SK-N-SH treated with all-trans-retinoic acid at 6 μM for 48 hours (cell line): ENCODE results near the gene ZBTB9.

Experiments
- ATAC-seq: fragments of 200-7000 bp; cut with Tn5 transposase; 3 replicates; pipeline ENCODE4 v1.9.1; 2020; ENCODE audit warnings: mild to moderate bottlenecking, moderate library complexity
- ARNTL ChIP-seq: fragments of 450-650 bp; formaldehyde crosslinking; IDR thresholded peaks from 2 replicates; pipeline ENCODE4 v1.5.0; 2020; ENCODE audit warnings: low read depth, mild to moderate bottlenecking, moderate library complexity, borderline replicate concordance
- BACH2 ChIP-seq: fragments of 250-450 bp; sonication (Bioruptor Pico); IDR thresholded peaks from 2 replicates; pipeline ENCODE4 v1.9.0; 2021; ENCODE audit warnings: mild to moderate bottlenecking, borderline replicate concordance
- CSDC2 ChIP-seq: fragments of 250-450 bp; sonication (Bioruptor Pico); IDR thresholded peaks from 2 replicates; pipeline ENCODE4 v1.5.0; 2020; ENCODE audit warnings: mild to moderate bottlenecking, moderate library complexity
- ESRRG ChIP-seq: fragments of 250-450 bp; sonication (Bioruptor Pico); IDR thresholded peaks from 2 replicates; pipeline ENCODE4 v1.6.1; 2021; ENCODE audit warnings: mild to moderate bottlenecking
- GLIS3 ChIP-seq: fragments of 250-450 bp; sonication (Bioruptor Pico); IDR thresholded peaks from 2 replicates; pipeline ENCODE4 v1.5.0; 2020; ENCODE audit warnings: mild to moderate bottlenecking, moderate library complexity
- ISL1 ChIP-seq: fragments of 250-450 bp; sonication (Bioruptor Pico); IDR thresholded peaks from 2 replicates; pipeline ENCODE4 v2.1.2; 2022; ENCODE audit warnings: mild to moderate bottlenecking, moderate library complexity
- OSR1 ChIP-seq: fragments of 250-450 bp; sonication (Bioruptor Pico); IDR thresholded peaks from 2 replicates; pipeline ENCODE4 v1.8.0; 2022; ENCODE audit warnings: moderate library complexity, mild to moderate bottlenecking, inconsistent platforms
- PPARA ChIP-seq: fragments of 250-450 bp; sonication (Bioruptor Pico); IDR thresholded peaks from 2 replicates; pipeline ENCODE4 v1.5.0; 2020; ENCODE audit warnings: mild to moderate bottlenecking, borderline replicate concordance
- RARB ChIP-seq: fragments of 250-450 bp; sonication (Bioruptor Pico); IDR thresholded peaks from 2 replicates; pipeline ENCODE4 v1.8.0; 2021; ENCODE audit warnings: mild to moderate bottlenecking, moderate library complexity
- SNAI2 ChIP-seq: fragments of 250-450 bp; sonication (Bioruptor Pico); IDR thresholded peaks from 2 replicates; pipeline ENCODE4 v1.5.0; 2020; ENCODE audit warnings: mild to moderate bottlenecking, moderate library complexity
- TCF4 ChIP-seq: fragments of 250-450 bp; sonication (Bioruptor Pico); IDR thresholded peaks from 2 replicates; pipeline ENCODE4 v1.8.0; 2021; ENCODE audit warnings: mild to moderate bottlenecking, moderate library complexity, borderline replicate concordance
- TOX ChIP-seq: fragments of 250-450 bp; sonication (Bioruptor Pico); IDR thresholded peaks from 2 replicates; pipeline ENCODE4 v1.8.0; 2021; ENCODE audit warnings: mild to moderate bottlenecking, moderate library complexity, borderline replicate concordance
- ZC3H10 ChIP-seq: fragments of 250-450 bp; sonication (Bioruptor Pico); IDR thresholded peaks from 2 replicates; pipeline ENCODE4 v1.5.1; 2021; ENCODE audit warnings: mild to moderate bottlenecking, moderate library complexity
- ZFP3 ChIP-seq: fragments of 250-450 bp; sonication (Bioruptor Pico); IDR thresholded peaks from 2 replicates; pipeline ENCODE4 v1.5.0; 2020; ENCODE audit warnings: mild to moderate bottlenecking, moderate library complexity
- ZFP30 ChIP-seq: fragments of 450-650 bp; formaldehyde crosslinking; IDR thresholded peaks from 2 replicates; pipeline ENCODE4 v1.5.0; 2022; ENCODE audit warnings: mild to moderate bottlenecking, moderate library complexity
- ZNF565 ChIP-seq: fragments of 450-650 bp; formaldehyde crosslinking; conservative IDR thresholded peaks from 2 replicates; pipeline ENCODE4 v1.5.0; 2020; ENCODE audit warnings: low read depth, mild to moderate bottlenecking, moderate library complexity
- ZNF70 ChIP-seq: fragments of 450-650 bp; formaldehyde crosslinking; IDR thresholded peaks from 2 replicates; pipeline ENCODE4 v1.5.0; 2020; ENCODE audit warnings: mild to moderate bottlenecking, moderate library complexity
- ZNF8 ChIP-seq: fragments of 450-650 bp; formaldehyde crosslinking; IDR thresholded peaks from 2 replicates; pipeline ENCODE4 v1.5.0; 2020; ENCODE audit warnings: mild to moderate bottlenecking, moderate library complexity
- TF ChIP-seq, protein P1 (sequence below): fragments of 250-450 bp; sonication (Bioruptor Pico); IDR thresholded peaks from 2 replicates; pipeline ENCODE4 v1.5.1; 2021; ENCODE audit warnings: mild to moderate bottlenecking, moderate library complexity
- TF ChIP-seq, protein P2 (sequence below): fragments of 250-450 bp; sonication (Bioruptor Pico); IDR thresholded peaks from 2 replicates; pipeline ENCODE4 v1.5.1; 2020; ENCODE audit warnings: low read depth, mild to moderate bottlenecking, moderate library complexity
- TF ChIP-seq, protein P3 (sequence below): fragments of 250-450 bp; sonication (Bioruptor Pico); IDR thresholded peaks from 2 replicates; pipeline ENCODE4 v1.5.0; 2020; ENCODE audit warnings: mild to moderate bottlenecking, moderate library complexity
- TF ChIP-seq, protein P4 (sequence below): fragments of 250-450 bp; sonication (Bioruptor Pico); IDR thresholded peaks from 2 replicates; pipeline ENCODE4 v1.8.0; 2020; ENCODE audit warnings: mild to moderate bottlenecking, moderate library complexity, borderline replicate concordance
- TF ChIP-seq, protein P5 (sequence below): fragments of 250-450 bp; sonication (Bioruptor Pico); IDR thresholded peaks from 2 replicates; pipeline ENCODE4 v1.8.0; 2021; ENCODE audit warnings: low read depth, mild to moderate bottlenecking, moderate library complexity, borderline replicate concordance

ZBTB9 gene

DNA sequence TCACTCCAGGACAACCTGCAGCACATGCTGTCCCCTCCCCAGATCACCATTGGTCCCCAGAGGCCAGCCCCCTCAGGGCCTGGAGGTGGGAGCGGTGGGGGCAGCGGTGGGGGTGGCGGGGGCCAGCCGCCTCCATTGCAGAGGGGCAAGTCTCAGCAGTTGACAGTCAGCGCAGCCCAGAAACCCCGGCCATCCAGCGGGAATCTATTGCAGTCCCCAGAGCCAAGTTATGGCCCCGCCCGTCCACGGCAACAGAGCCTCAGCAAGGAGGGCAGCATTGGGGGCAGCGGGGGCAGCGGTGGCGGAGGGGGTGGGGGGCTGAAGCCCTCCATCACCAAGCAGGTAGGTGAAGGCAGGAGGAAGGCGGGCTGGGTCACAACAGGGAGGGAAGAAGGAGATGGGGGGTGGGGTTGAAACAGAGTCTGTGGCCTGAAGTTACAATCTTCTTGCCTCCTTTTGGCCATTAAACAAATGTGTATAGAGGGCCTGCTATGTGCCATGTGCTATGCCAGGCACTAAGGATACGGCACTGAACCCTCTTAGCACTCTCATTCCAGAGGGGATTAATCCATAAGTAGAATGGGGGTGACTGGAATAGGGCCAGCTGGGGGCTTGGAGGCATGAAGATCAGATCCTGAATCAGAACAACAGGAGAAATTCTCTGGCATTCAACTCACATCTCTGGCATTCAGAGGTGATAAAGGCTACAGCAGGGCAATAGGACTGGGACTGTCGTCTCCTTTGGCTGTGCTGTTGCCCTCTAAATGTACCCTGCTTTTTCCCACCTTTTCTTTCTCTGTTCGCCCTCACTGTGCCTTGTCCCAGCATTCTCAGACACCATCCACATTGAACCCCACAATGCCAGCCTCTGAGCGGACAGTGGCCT, 10.5 kb upstream of the ZBTB9 start:
- ATAC-seq, result no peak
- TF ChIP-seq SNAI2, result no peak

DNA sequence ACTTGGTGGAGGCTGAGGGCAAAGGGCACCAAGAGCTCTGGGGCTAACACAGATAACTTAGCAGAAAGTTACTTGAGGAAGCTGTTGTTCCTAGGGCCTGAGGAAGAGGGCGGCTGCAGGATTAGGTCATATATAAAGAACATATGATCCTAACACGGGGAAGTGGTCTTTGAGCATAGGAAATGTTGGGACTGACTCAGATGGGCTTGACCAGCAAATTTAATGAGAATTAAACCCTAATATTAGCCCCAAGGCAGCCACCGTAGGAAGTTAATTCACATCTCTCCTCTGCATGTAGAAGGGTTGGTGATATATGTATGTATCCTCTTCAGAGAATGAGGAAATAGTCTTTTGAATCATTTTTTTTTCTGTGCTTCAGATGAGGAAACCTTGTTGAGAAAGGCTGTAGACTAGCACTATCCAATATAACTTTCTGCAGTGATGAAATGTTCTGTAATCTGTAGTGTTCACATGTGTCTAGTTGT, 9.2 kb upstream of the ZBTB9 start:
- TF ChIP-seq ISL1 (CRISPR knock-in tag), result no peak
- TF ChIP-seq PPARA (CRISPR knock-in tag), result no peak
- no peak for TF ChIP-seq ARNTL (CRISPR knock-in tag)
- TF ChIP-seq CSDC2 (CRISPR knock-in tag), result no peak
- TF ChIP-seq RARB (CRISPR knock-in tag), result no peak
- TF ChIP-seq ZNF8 (CRISPR knock-in tag), result no peak
- no peak for TF ChIP-seq ZC3H10 (CRISPR knock-in tag)
- TF ChIP-seq, all 23 proteins: peak for 0
- ATAC-seq, result no peak

DNA sequence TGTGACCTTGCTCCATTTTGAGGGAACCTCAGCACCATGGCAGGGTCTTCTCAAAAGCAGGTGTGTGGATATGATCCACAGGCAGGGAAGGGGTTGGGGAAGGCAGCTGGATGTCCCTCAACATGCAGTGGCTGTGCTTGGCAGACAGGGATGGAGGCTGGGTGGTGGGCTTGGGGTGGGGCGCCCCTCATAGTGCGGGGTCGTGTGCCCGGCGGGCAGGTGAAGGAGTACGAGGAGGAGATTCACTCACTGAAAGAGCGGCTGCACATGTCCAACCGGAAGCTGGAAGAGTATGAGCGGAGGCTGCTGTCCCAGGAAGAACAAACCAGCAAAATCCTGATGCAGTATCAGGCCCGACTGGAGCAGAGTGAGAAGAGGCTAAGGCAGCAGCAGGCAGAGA, 8.0 kb upstream of the ZBTB9 start:
- TF ChIP-seq ISL1 (CRISPR knock-in tag) (no peak), ZFP3 (no peak), CSDC2 (CRISPR knock-in tag) (no peak), ZNF565 (CRISPR knock-in tag) (no peak), TCF4 (CRISPR knock-in tag) (no peak), BACH2 (CRISPR knock-in tag) (no peak), OSR1 (CRISPR knock-in tag) (no peak), ZFP30 (no peak), ZC3H10 (CRISPR knock-in tag) (no peak), ESRRG (CRISPR knock-in tag) (no peak), TOX (no peak), SNAI2 (no peak), ZNF70 (CRISPR knock-in tag) (no peak), RARB (CRISPR knock-in tag) (no peak)
- TF ChIP-seq, protein P1, sequence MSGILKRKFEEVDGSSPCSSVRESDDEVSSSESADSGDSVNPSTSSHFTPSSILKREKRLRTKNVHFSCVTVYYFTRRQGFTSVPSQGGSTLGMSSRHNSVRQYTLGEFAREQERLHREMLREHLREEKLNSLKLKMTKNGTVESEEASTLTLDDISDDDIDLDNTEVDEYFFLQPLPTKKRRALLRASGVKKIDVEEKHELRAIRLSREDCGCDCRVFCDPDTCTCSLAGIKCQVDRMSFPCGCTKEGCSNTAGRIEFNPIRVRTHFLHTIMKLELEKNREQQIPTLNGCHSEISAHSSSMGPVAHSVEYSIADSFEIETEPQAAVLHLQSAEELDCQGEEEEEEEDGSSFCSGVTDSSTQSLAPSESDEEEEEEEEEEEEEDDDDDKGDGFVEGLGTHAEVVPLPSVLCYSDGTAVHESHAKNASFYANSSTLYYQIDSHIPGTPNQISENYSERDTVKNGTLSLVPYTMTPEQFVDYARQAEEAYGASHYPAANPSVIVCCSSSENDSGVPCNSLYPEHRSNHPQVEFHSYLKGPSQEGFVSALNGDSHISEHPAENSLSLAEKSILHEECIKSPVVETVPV (CRISPR knock-in tag), result no peak
- TF ChIP-seq, protein P2, sequence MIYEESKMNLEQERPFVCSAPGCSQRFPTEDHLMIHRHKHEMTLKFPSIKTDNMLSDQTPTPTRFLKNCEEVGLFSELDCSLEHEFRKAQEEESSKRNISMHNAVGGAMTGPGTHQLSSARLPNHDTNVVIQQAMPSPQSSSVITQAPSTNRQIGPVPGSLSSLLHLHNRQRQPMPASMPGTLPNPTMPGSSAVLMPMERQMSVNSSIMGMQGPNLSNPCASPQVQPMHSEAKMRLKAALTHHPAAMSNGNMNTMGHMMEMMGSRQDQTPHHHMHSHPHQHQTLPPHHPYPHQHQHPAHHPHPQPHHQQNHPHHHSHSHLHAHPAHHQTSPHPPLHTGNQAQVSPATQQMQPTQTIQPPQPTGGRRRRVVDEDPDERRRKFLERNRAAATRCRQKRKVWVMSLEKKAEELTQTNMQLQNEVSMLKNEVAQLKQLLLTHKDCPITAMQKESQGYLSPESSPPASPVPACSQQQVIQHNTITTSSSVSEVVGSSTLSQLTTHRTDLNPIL (CRISPR knock-in tag), result no peak
- TF ChIP-seq, protein P3, sequence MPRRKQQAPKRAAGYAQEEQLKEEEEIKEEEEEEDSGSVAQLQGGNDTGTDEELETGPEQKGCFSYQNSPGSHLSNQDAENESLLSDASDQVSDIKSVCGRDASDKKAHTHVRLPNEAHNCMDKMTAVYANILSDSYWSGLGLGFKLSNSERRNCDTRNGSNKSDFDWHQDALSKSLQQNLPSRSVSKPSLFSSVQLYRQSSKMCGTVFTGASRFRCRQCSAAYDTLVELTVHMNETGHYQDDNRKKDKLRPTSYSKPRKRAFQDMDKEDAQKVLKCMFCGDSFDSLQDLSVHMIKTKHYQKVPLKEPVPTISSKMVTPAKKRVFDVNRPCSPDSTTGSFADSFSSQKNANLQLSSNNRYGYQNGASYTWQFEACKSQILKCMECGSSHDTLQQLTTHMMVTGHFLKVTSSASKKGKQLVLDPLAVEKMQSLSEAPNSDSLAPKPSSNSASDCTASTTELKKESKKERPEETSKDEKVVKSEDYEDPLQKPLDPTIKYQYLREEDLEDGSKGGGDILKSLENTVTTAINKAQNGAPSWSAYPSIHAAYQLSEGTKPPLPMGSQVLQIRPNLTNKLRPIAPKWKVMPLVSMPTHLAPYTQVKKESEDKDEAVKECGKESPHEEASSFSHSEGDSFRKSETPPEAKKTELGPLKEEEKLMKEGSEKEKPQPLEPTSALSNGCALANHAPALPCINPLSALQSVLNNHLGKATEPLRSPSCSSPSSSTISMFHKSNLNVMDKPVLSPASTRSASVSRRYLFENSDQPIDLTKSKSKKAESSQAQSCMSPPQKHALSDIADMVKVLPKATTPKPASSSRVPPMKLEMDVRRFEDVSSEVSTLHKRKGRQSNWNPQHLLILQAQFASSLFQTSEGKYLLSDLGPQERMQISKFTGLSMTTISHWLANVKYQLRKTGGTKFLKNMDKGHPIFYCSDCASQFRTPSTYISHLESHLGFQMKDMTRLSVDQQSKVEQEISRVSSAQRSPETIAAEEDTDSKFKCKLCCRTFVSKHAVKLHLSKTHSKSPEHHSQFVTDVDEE (CRISPR knock-in tag), result no peak
- TF ChIP-seq, protein P4, sequence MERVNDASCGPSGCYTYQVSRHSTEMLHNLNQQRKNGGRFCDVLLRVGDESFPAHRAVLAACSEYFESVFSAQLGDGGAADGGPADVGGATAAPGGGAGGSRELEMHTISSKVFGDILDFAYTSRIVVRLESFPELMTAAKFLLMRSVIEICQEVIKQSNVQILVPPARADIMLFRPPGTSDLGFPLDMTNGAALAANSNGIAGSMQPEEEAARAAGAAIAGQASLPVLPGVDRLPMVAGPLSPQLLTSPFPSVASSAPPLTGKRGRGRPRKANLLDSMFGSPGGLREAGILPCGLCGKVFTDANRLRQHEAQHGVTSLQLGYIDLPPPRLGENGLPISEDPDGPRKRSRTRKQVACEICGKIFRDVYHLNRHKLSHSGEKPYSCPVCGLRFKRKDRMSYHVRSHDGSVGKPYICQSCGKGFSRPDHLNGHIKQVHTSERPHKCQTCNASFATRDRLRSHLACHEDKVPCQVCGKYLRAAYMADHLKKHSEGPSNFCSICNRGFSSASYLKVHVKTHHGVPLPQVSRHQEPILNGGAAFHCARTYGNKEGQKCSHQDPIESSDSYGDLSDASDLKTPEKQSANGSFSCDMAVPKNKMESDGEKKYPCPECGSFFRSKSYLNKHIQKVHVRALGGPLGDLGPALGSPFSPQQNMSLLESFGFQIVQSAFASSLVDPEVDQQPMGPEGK, result no peak
- no peak for ATAC-seq

DNA sequence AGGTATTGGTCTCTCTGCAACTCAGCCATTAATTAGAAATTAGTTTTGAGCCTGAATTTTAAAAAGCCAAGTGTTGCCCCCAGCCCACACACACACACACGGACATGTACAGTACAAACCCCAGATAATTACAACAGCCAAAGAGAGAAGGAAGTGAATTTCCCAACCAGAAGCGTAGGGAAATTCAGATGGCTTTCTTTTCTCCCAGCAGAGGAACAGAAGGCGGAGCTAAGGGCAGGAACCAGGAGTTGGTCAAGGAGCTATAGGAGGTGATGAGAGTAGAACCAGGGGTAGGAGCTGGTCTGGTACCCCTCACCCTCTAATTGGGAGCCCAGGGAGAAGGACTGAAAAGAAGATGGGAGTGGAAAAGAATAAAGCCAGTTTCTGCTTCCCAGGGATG, 3.9 kb upstream of the ZBTB9 start:
- ATAC-seq, result no peak
- no peak for TF ChIP-seq TOX
- TF ChIP-seq, protein P1 (CRISPR knock-in tag), result no peak
- no peak for TF ChIP-seq ZNF8 (CRISPR knock-in tag)
- no peak for TF ChIP-seq BACH2 (CRISPR knock-in tag)
- TF ChIP-seq ARNTL (CRISPR knock-in tag), result no peak
- no peak for TF ChIP-seq ISL1 (CRISPR knock-in tag)
- TF ChIP-seq, protein P5, sequence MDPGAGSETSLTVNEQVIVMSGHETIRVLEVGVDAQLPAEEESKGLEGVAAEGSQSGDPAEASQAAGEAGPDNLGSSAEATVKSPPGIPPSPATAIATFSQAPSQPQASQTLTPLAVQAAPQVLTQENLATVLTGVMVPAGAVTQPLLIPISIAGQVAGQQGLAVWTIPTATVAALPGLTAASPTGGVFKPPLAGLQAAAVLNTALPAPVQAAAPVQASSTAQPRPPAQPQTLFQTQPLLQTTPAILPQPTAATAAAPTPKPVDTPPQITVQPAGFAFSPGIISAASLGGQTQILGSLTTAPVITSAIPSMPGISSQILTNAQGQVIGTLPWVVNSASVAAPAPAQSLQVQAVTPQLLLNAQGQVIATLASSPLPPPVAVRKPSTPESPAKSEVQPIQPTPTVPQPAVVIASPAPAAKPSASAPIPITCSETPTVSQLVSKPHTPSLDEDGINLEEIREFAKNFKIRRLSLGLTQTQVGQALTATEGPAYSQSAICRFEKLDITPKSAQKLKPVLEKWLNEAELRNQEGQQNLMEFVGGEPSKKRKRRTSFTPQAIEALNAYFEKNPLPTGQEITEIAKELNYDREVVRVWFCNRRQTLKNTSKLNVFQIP (CRISPR knock-in tag), result no peak
- no peak for TF ChIP-seq RARB (CRISPR knock-in tag)
- TF ChIP-seq ZFP30, result no peak
- TF ChIP-seq, protein P2 (CRISPR knock-in tag), result no peak
- TF ChIP-seq TCF4 (CRISPR knock-in tag), result no peak
- TF ChIP-seq ZFP3, result no peak
- no peak for TF ChIP-seq GLIS3 (CRISPR knock-in tag)
- no peak for TF ChIP-seq ESRRG (CRISPR knock-in tag)
- TF ChIP-seq ZNF70 (CRISPR knock-in tag), result no peak
